ENCODE measurements around the gene VANGL2. TPM values are rescaled to one million over a fixed set of nuclear protein-coding genes. Genes with fewer than 3 reads are reported as not detected.

Gene VANGL2
- total RNA-seq, 1 donor from 2014 or later, result 6.9 TPM

GRCh38 chr1:160460683-160461287 is 60.4 kb downstream of the VANGL2 start:
- DNase-seq, result no peak

GRCh38 chr1:160465123-160465522 is 64.8 kb downstream of the VANGL2 start:
- DNase-seq, result no peak

- no peak for DNase-seq
Measured at GRCh38 chr1:160466961-160467360, 66.6 kb downstream of the VANGL2 start.

GRCh38 chr1:160467576-160467975 is 67.2 kb downstream of the VANGL2 start:
- DNase-seq, result no peak

GRCh38 chr1:160471253-160471652 is 70.9 kb downstream of the VANGL2 start:
- no peak for DNase-seq

GRCh38 chr1:160472112-160472511 is 71.7 kb downstream of the VANGL2 start:
- no peak for DNase-seq

- no peak for DNase-seq
Measured at GRCh38 chr1:160474392-160475242, 74.3 kb downstream of the VANGL2 start.

Small RNAs within 50 kb of the gene (small RNA-seq; reads per million reads assigned to genes)
- not detected for gene RNU4-42P (ENCODE audit: low replicate concordance)

Other genes starting within 250 kb of the VANGL2 start
- gene ATP1A4, start 249.0 kb upstream of the VANGL2 start, total RNA-seq, result 0.62 TPM
- 831 TPM for gene CASQ1, start 210.0 kb upstream of the VANGL2 start, total RNA-seq
- gene PEA15, start 195.2 kb upstream of the VANGL2 start, total RNA-seq, result 50.7 TPM
- gene DCAF8, start 138.0 kb upstream of the VANGL2 start, total RNA-seq, result 113 TPM
- 51.4 TPM for gene PEX19, start 115.4 kb upstream of the VANGL2 start, total RNA-seq
- gene COPA, start 57.3 kb upstream of the VANGL2 start, total RNA-seq, result 144 TPM
- 93.2 TPM for gene NCSTN, start 57.2 kb upstream of the VANGL2 start, total RNA-seq
- gene NHLH1, start 33.5 kb upstream of the VANGL2 start, total RNA-seq, result not detected
- gene SLAMF6, start 122.7 kb downstream of the VANGL2 start, total RNA-seq, result not detected
- gene CD84, start 178.9 kb downstream of the VANGL2 start, total RNA-seq, result 3.2 TPM
- gene SLAMF1, start 246.5 kb downstream of the VANGL2 start, total RNA-seq, result 0.21 TPM

All from tongue (tissue), 3 donors.